GM12891 (cell line): ENCODE data around the gene GADD45G.

Source experiments
- POLR2A ChIP-seq: IDR thresholded peaks from 2 replicates; pipeline ENCODE4 v1.6.1; 2011; ENCODE audit warnings: low read depth, low read length, control low read depth
- POLR2AphosphoS5 ChIP-seq: IDR thresholded peaks from 2 replicates; pipeline ENCODE4 v1.6.1; 2011; ENCODE audit warnings: low read depth, low read length, control low read depth
- TAF1 ChIP-seq: IDR thresholded peaks from 2 replicates; pipeline ENCODE4 v1.6.1; 2011; ENCODE audit warnings: low read depth, low read length, control low read depth

- no peak for TF ChIP-seq POLR2A
- TF ChIP-seq POLR2AphosphoS5 = no peak
- TF ChIP-seq TAF1 = no peak
Observed at GRCh38 chr9:89595646-89596045, 9.2 kb upstream of the GADD45G start.
